SK-N-SH (cell line): ENCODE data around the gene XKR8. TPM values are rescaled to one million over a fixed set of nuclear protein-coding genes. Genes with fewer than 3 reads are reported as not detected.

Source experiments
- CTCF ChIA-PET: fragments of 300-600, 350-600 bp; formaldehyde crosslinking; extraction: SDS; loops from one replicate; lab custom pipeline; 2021; lab: Yijun Ruan, JAX
- POLR2A ChIA-PET: fragments of 350-600 bp; sonication (Branson Sonifier 250); formaldehyde crosslinking; extraction: SDS; loops from one replicate; lab custom pipeline; 2020; ENCODE audit warnings: antibody characterized with exemption, inconsistent platforms; lab: Yijun Ruan, JAX
- DNase-seq: peaks from one replicate; pipeline ENCODE4 v3.0.0; 2012
- H2AFZ ChIP-seq: fragments of 200-600 bp; sonication (generic); 2 replicates; pipeline ENCODE4 v1.8.1; 2016; ENCODE audit warnings: antibody characterized with exemption, mild to moderate bottlenecking, low read depth
- H3F3A ChIP-seq: fragments of 200-600 bp; sonication (generic); replicated peaks from 2 replicates; pipeline ENCODE3; 2016; ENCODE audit warnings: antibody characterized with exemption, mild to moderate bottlenecking; ENCODE audit not compliant: insufficient read depth
- H3K27ac ChIP-seq, 2 experiments: fragments of 200-500 bp in 1 of 2; fragments of 200-600 bp in 1 of 2; sonication (Bioruptor generic) in 1 of 2; sonication (generic), shearing (Covaris generic) in 1 of 2; 2 replicates each; pipeline versions ENCODE4 v1.5.1 to v1.6.1; 2014 to 2016; ENCODE audit warnings: low read depth in 2 of 2, inconsistent platforms in 1 of 2, low read length in 1 of 2, mild to moderate bottlenecking in 1 of 2, mixed read lengths in 1 of 2
- H3K27me3 ChIP-seq: fragments of 200-600 bp; sonication (generic), shearing (Covaris generic); 2 replicates; pipeline ENCODE4 v1.6.1; 2016; ENCODE audit warnings: mixed run types; ENCODE audit not compliant: insufficient read depth
- H3K36me3 ChIP-seq, 2 experiments: fragments of 200-500 bp in 1 of 2; fragments of 200-600 bp in 1 of 2; sonication (Bioruptor generic) in 1 of 2; sonication (generic) in 1 of 2; replicated peaks in 1 of 2; 2 replicates each; pipeline versions ENCODE3 to v1.5.1; 2014 to 2016; ENCODE audit warnings: low read length in 1 of 2, mild to moderate bottlenecking in 1 of 2; ENCODE audit not compliant: insufficient read depth in 2 of 2, control insufficient read depth in 1 of 2
- H3K4me1 ChIP-seq, 2 experiments: fragments of 200-500 bp in 1 of 2; fragments of 200-600 bp in 1 of 2; sonication (Bioruptor generic) in 1 of 2; sonication (generic), shearing (Covaris generic) in 1 of 2; 2 replicates each; pipeline versions ENCODE4 v1.5.1 to v1.6.1; 2014 to 2016; ENCODE audit warnings: low read depth in 1 of 2, low read length in 1 of 2, mixed run types in 1 of 2; ENCODE audit not compliant: insufficient read depth in 2 of 2, control insufficient read depth in 1 of 2
- H3K4me2 ChIP-seq: fragments of 200-600 bp; sonication (generic), shearing (Covaris generic); 2 replicates; pipeline ENCODE4 v1.6.1; 2017; ENCODE audit warnings: mixed run types
- H3K4me3 ChIP-seq, 2 experiments: fragments of 200-500 bp in 1 of 2; fragments of 200-600 bp in 1 of 2; sonication (Bioruptor generic) in 1 of 2; sonication (generic), shearing (Covaris generic) in 1 of 2; 2 replicates each; pipeline versions ENCODE4 v1.5.1 to v1.8.1; 2014 to 2016; ENCODE audit warnings: low read depth in 2 of 2, inconsistent platforms in 1 of 2, low read length in 1 of 2, mild to moderate bottlenecking in 1 of 2, mixed read lengths in 1 of 2, moderate library complexity in 1 of 2
- H3K79me2 ChIP-seq: fragments of 200-600 bp; sonication (generic); 2 replicates; pipeline ENCODE4 v1.8.1; 2017; ENCODE audit warnings: mild to moderate bottlenecking; ENCODE audit not compliant: insufficient read depth
- H3K9ac ChIP-seq: fragments of 200-600 bp; sonication (generic); 2 replicates; pipeline ENCODE4 v1.6.1; 2017; ENCODE audit warnings: mixed run types
- H3K9me2 ChIP-seq: fragments of 200-600 bp; sonication (generic); 2 replicates; pipeline ENCODE4 v1.6.1; 2017; ENCODE audit warnings: mixed run types
- H3K9me3 ChIP-seq: fragments of 200-600 bp; sonication (generic); 2 replicates; pipeline ENCODE4 v1.6.1; 2017; ENCODE audit warnings: mixed run types, mild to moderate bottlenecking, moderate library complexity
- H4K20me1 ChIP-seq: fragments of 200-600 bp; sonication (generic); 2 replicates; pipeline ENCODE4 v1.6.1; 2017; ENCODE audit warnings: mild to moderate bottlenecking, mixed run types; ENCODE audit not compliant: insufficient read depth
- CHD2 ChIP-seq: fragments of 150-350 bp; IDR thresholded peaks from 2 replicates; pipeline ENCODE4 v1.6.1; 2018; ENCODE audit warnings: low read length; ENCODE audit not compliant: partially characterized antibody
- FOXJ3 ChIP-seq: sonication (generic); formaldehyde crosslinking; IDR thresholded peaks from 2 replicates; pipeline ENCODE4 v1.5.1; 2020; ENCODE audit warnings: mild to moderate bottlenecking, missing genetic modification reagents
- FOXM1 ChIP-seq: IDR thresholded peaks from 2 replicates; pipeline ENCODE4 v1.4.0; 2012; ENCODE audit warnings: low read depth, mild to moderate bottlenecking
- JUND ChIP-seq: IDR thresholded peaks from 2 replicates; pipeline ENCODE4 v1.4.0; 2012
- NFIC ChIP-seq: IDR thresholded peaks from 2 replicates; pipeline ENCODE4 v1.4.0; 2012; ENCODE audit warnings: borderline replicate concordance
- NRF1 ChIP-seq: IDR thresholded peaks from 2 replicates; pipeline ENCODE4 v1.6.1; 2012; ENCODE audit warnings: low read depth, mild to moderate bottlenecking, low read length
- POLR2AphosphoS5 ChIP-seq: IDR thresholded peaks from 2 replicates; pipeline ENCODE4 v1.6.1; 2012; ENCODE audit warnings: low read depth, low read length
- RAD21 ChIP-seq: IDR thresholded peaks from 2 replicates; pipeline ENCODE4 v1.6.1; 2012; ENCODE audit warnings: mild to moderate bottlenecking, low read length
- SMC3 ChIP-seq: IDR thresholded peaks from 2 replicates; pipeline ENCODE4 v1.6.1; 2012; ENCODE audit warnings: low read depth, low read length, improper control_type of control experiment
- TCF12 ChIP-seq: IDR thresholded peaks from 2 replicates; pipeline ENCODE4 v1.4.0; 2012
- YY1 ChIP-seq: IDR thresholded peaks from 2 replicates; pipeline ENCODE4 v1.4.0; 2012; ENCODE audit warnings: low read depth, mild to moderate bottlenecking
- WGBS: methylation state at CpG from one replicate; pipeline ENCODE4 v1.1.6; 2017; ENCODE audit warnings: low lambda C conversion rate; 5-methylcytosine and 5-hydroxymethylcytosine counted together
- polyA plus RNA-seq, 3 experiments: library from polyadenylated mRNA; depleted of rRNA; stranded (reverse); fragments of >200 nt; gene quantifications; 2 replicates each; pipeline ENCODE4 v1.2.3, GENCODE V29; 2012
- TF ChIP-seq, protein P1 (sequence below): IDR thresholded peaks from 2 replicates; pipeline ENCODE4 v1.4.0; 2012; ENCODE audit warnings: low read depth, borderline replicate concordance
- TF ChIP-seq, protein P2 (sequence below): fragments of 200-600 bp; sonication (generic); IDR thresholded peaks from 2 replicates; pipeline ENCODE4 v1.6.1; 2017; ENCODE audit warnings: antibody characterized with exemption, mild to moderate bottlenecking, moderate library complexity

The XKR8 gene
- polyA plus RNA-seq, 1 of the 3 experiments (the other 2 are of a cell fraction) = 0.02 TPM

DNA sequence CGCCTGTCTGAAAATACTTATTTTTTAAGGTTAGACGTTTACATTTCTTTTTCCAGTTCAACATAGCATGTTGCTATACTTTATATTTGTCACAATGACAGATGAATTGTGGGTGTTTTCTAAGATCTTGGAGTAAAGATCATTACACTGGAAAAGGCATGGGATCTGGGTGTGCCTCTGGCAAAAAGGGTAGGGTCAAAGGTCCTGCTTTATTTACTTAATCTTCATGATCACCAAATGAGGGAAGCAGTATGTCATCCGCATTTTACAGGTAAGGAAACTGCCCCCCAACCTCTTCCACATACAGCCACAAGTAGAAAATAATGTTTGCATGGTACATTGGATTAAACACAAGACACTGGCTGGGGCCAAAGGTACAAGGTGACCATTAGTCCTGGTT is 37.5 kb upstream of the XKR8 start:
- Histone ChIP-seq H3F3A (no peaks in the 10 kb centered on the region), H3K27me3 (no peaks in the 10 kb centered on the region), H3K9ac (no peak overlapping the region), H4K20me1 (no peaks in the 10 kb centered on the region), H3K4me2 (no peak overlapping the region), H3K79me2 (no peaks in the 10 kb centered on the region), H3K36me3 (no peaks in the 10 kb centered on the region), H3K9me3 (no peaks in the 10 kb centered on the region), H3K9me2 (no peaks in the 10 kb centered on the region), H3K4me3 (no peak overlapping the region), H2AFZ (no peak overlapping the region), H3K27ac (no peak overlapping the region), H3K4me1 (no peaks in the 10 kb centered on the region)
- ChIA-PET CTCF (no interaction called here), POLR2A (no interaction called here)
- TF ChIP-seq YY1 (no peak), FOXM1 (no peak), JUND (no peak), TCF12 (no peak), NRF1 (no peak), POLR2AphosphoS5 (no peak), CHD2 (no peak), SMC3 (no peak), NFIC (no peak), RAD21 (no peak)
- TF ChIP-seq, protein P1, sequence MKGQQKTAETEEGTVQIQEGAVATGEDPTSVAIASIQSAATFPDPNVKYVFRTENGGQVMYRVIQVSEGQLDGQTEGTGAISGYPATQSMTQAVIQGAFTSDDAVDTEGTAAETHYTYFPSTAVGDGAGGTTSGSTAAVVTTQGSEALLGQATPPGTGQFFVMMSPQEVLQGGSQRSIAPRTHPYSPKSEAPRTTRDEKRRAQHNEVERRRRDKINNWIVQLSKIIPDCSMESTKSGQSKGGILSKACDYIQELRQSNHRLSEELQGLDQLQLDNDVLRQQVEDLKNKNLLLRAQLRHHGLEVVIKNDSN = no peak
- WGBS = 67% methylated on average over 3 of the region's 3 CpGs
- DNase-seq = no peak

DNA sequence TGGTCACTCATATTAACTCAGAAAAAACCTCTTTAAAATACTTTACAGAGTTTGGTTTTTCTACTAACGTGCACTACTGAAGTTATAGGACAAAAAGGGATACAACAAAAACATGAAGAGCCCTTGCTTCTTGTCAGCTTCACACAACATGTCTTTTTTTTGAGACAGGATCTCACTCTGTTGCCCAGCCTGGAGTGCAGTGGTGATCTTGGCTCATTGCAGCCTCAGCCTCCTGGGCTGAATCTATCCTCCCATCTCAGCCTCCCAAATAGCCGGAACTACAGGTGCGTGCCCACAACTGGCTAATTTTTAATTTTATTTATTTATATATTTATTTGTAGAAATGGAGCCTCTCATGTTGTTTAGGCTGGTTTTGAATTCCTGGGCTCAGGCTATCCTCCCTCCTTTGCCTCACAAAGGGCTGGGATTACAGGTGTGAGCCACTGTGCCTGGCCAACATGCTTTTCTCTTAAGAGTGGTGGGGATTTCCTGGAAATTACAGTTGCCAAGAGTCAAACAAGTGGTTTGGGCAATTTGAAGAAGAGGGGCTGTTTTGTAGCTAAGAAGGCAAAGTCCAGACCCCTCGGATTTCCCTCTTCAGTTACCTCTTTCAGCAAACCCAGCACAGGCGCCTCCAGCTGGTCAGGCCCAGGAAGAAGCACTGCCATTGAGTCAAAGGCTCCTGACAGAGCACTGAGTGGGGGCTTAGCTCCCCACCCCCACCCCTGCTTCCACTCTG is 31.4 kb upstream of the XKR8 start:
- H3K27ac ChIP-seq = no peak overlapping the region
- TF ChIP-seq JUND (no peak), FOXJ3 (no peak)
- TF ChIP-seq, protein P2, sequence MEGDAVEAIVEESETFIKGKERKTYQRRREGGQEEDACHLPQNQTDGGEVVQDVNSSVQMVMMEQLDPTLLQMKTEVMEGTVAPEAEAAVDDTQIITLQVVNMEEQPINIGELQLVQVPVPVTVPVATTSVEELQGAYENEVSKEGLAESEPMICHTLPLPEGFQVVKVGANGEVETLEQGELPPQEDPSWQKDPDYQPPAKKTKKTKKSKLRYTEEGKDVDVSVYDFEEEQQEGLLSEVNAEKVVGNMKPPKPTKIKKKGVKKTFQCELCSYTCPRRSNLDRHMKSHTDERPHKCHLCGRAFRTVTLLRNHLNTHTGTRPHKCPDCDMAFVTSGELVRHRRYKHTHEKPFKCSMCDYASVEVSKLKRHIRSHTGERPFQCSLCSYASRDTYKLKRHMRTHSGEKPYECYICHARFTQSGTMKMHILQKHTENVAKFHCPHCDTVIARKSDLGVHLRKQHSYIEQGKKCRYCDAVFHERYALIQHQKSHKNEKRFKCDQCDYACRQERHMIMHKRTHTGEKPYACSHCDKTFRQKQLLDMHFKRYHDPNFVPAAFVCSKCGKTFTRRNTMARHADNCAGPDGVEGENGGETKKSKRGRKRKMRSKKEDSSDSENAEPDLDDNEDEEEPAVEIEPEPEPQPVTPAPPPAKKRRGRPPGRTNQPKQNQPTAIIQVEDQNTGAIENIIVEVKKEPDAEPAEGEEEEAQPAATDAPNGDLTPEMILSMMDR = peak; percentile 12; the same call in 1 of the 2 replicates
- TF ChIP-seq, all 33 proteins: peak for 1
- Histone ChIP-seq H3K4me2 (no peak overlapping the region), H3K79me2 (no peaks in the 10 kb centered on the region), H3K4me3 (no peak overlapping the region), H2AFZ (no peak overlapping the region), H3K36me3 (no peaks in the 10 kb centered on the region), H4K20me1 (no peaks in the 10 kb centered on the region), H3K9ac (no peak overlapping the region), H3K4me1 (no peaks in the 10 kb centered on the region), H3K27me3 (no peaks in the 10 kb centered on the region), H3K9me2 (no peaks in the 10 kb centered on the region), H3F3A (no peaks in the 10 kb centered on the region), H3K9me3 (no peaks in the 10 kb centered on the region)
- DNase-seq = no peak
- WGBS = 70% methylated on average over 5 of the region's 5 CpGs
- CTCF ChIA-PET = interaction anchor here (1.2 kb wide), 1 partner anchor 71 kb away, joined by 3 read pairs; no protein-coding TSS in a partner anchor
- POLR2A ChIA-PET = no interaction called here
